Mononuclear cell (primary cell): ENCODE results near the gene SIGLEC6. TPM values are rescaled to one million over a fixed set of nuclear protein-coding genes. Genes with fewer than 3 reads are reported as not detected.

Experiments used
- H3K27me3 ChIP-seq: 2 replicates; pipeline ENCODE4 v1.6.0; 2011; ENCODE audit warnings: low read length, control low read depth; ENCODE audit not compliant: insufficient read depth
- H3K4me1 ChIP-seq: 2 replicates; pipeline ENCODE4 v1.5.1; 2011; ENCODE audit warnings: mild to moderate bottlenecking, low read length, control low read depth; ENCODE audit not compliant: insufficient read depth
- H3K4me3 ChIP-seq: 2 replicates; pipeline ENCODE4 v1.5.1; 2011; ENCODE audit warnings: mild to moderate bottlenecking, low read length, moderate library complexity
- H3K9me3 ChIP-seq: 2 replicates; pipeline ENCODE4 v1.5.1; 2011; ENCODE audit warnings: low read depth, mild to moderate bottlenecking, control low read depth, low read length
- total RNA-seq: library from RNA; depleted of rRNA; stranded (reverse); fragments of >200 nt; gene quantifications from one replicate; pipeline ENCODE4 v1.2.3, GENCODE V29; 2012

The SIGLEC6 gene
- total RNA-seq, result 0.84 TPM

- no peaks in the 10 kb centered on the region for H3K9me3 ChIP-seq
- no peak within 1 kb of the TSS for H3K4me3 ChIP-seq
- peaks cover 21% of the 10 kb centered on the region for H3K4me1 ChIP-seq
- peaks cover 6% of the 10 kb centered on the region for H3K27me3 ChIP-seq
These were observed at the start of gene SIGLEC6 for GRCh38 chr19:51531349-51532315. TSS of gene SIGLEC6 (minus strand) at chr19:51531670. CDS start at chr19:51531648, 22 bp downstream.

DNA sequence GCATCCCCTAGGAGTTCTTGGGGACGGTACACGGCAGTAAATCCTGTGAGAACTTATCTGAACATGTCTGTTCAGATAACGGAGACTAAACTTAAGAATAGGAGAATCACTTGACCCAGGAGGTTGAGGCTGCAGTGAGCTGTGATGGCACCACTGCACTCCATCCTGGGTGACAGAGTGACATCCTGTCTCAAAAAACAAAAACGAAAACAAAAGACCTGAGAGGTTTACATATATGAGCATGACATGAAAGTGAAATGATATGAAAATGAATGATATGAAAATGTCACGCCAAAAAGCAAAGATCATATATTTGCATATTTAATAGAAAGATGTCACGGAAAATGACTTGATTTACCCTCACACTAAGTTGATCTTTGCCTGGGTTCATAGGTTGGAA, 45.4 kb upstream of the SIGLEC6 start:
- Histone ChIP-seq H3K9me3 (no peaks in the 10 kb centered on the region), H3K4me1 (peaks cover 18% of the 10 kb centered on the region), H3K27me3 (no peaks in the 10 kb centered on the region), H3K4me3 (no peak overlapping the region)

DNA sequence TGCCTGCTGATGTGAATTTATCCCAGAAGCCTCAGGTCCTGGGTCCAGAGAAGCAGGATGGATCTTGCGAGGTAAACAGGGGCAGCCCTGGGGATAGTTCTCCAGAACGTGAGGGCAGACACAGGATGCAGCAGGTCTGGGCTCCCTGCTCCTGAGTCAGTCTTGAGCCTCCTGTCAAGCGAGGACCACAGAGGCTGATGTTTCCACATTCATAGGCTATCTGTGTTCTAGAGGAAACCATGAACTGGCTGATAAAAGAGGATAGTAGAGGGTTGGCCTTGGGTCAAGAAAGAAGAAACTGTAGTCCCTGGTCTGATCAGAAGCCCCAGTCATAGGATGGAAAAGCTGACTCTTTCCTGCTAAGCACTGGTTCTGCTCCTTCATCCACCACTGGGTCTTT, 41.9 kb upstream of the SIGLEC6 start:
- Histone ChIP-seq H3K4me3 (no peak overlapping the region), H3K4me1 (peaks cover 23% of the 10 kb centered on the region), H3K27me3 (no peaks in the 10 kb centered on the region), H3K9me3 (no peaks in the 10 kb centered on the region)

DNA sequence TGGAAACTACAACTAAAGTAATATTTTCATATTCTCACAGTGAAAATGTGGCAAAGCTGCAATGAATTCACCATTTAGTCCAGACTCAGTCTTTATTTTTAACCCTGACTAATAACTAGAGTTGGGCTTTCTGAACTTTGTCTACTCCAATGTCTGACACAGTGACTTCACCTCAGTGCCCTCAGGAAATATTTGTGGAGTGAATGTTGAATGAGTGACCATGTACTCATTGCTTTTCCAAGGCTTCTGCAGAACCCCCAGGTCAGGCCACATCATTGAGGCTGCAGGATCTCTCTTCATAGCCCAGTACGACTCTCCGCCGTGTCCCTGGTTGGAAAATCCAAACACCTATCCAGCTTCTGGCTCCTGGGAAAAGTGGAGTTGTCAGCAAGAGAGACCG, 41.4 kb upstream of the SIGLEC6 start:
- H3K9me3 ChIP-seq, result no peaks in the 10 kb centered on the region
- peaks cover 23% of the 10 kb centered on the region for H3K4me1 ChIP-seq
- H3K27me3 ChIP-seq, result no peaks in the 10 kb centered on the region
- no peak overlapping the region for H3K4me3 ChIP-seq

- Histone ChIP-seq H3K9me3 (no peaks in the 10 kb centered on the region), H3K27me3 (no peaks in the 10 kb centered on the region), H3K4me1 (peaks cover 23% of the 10 kb centered on the region), H3K4me3 (no peak overlapping the region)
These were observed 40.9 kb upstream of the SIGLEC6 start for GRCh38 chr19:51572410-51572809.

DNA sequence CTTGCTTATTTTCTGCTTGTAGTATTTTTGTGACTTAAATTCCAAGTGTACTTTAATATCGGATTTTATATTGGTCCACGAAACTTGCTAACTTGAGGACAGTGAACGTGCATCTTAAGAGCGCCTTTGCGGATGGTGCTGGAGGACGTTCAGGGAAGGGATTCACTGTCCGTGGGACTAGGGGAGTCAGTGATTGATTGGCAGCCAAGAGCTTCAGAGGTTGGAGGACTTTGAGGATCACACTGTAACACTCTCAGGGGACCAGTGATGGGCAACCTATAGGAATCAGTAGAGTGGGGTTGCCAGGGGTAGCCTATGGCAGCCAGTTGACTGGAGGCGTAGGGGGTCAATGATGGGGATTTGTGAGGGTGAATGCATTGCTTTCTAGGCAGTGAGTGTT, 40.1 kb upstream of the SIGLEC6 start:
- no peaks in the 10 kb centered on the region for H3K27me3 ChIP-seq
- no peaks in the 10 kb centered on the region for H3K9me3 ChIP-seq
- H3K4me3 ChIP-seq, result peak overlapping the region; percentile 74

GRCh38 chr19:51570962-51571575, 39.6 kb upstream of the SIGLEC6 start, which contains the start of gene ZNF175:
TSS of gene ZNF175 (plus strand) at chr19:51571283. CDS start at chr19:51573330, 2,047 bp downstream.
- Histone ChIP-seq H3K4me1 (peaks cover 23% of the 10 kb centered on the region), H3K27me3 (no peaks in the 10 kb centered on the region), H3K9me3 (no peaks in the 10 kb centered on the region), H3K4me3 (peak within 1 kb of the TSS; percentile 74)

More for the DNA sequence above, 40.1 kb upstream of the SIGLEC6 start:
- peaks cover 23% of the 10 kb centered on the region for H3K4me1 ChIP-seq

- Histone ChIP-seq H3K4me1 (peaks cover 36% of the 10 kb centered on the region), H3K27me3 (no peaks in the 10 kb centered on the region), H3K9me3 (no peaks in the 10 kb centered on the region), H3K4me3 (no peak overlapping the region)
These were observed 37.0 kb upstream of the SIGLEC6 start for GRCh38 chr19:51568456-51568855.

GRCh38 chr19:51567583-51567982, 36.1 kb upstream of the SIGLEC6 start:
- no peaks in the 10 kb centered on the region for H3K9me3 ChIP-seq
- peaks cover 28% of the 10 kb centered on the region for H3K4me1 ChIP-seq
- H3K4me3 ChIP-seq, result no peak overlapping the region
- no peaks in the 10 kb centered on the region for H3K27me3 ChIP-seq

GRCh38 chr19:51566489-51567100, 35.1 kb upstream of the SIGLEC6 start:
- Histone ChIP-seq H3K4me1 (peaks cover 18% of the 10 kb centered on the region), H3K4me3 (no peak overlapping the region), H3K9me3 (no peaks in the 10 kb centered on the region), H3K27me3 (no peaks in the 10 kb centered on the region)

DNA sequence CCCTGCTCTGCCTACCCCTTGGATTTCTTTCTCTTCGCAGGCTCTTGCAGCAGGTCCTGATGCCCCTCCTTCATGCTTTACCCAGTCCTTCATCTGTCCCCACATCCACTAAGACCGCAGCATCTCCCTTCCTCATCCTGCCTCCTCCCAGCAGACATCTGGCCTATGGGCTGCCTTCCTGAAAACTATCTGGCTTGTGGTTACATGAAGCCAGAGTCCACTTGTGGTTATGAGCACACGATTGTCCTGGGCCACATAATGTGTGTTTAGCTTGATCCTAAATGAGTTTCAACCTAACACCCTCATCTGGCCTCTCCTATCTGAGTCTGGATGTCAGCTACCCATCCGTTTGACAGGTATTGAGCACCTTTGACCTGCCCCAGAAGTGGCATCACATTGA, 34.1 kb upstream of the SIGLEC6 start:
- H3K4me3 ChIP-seq, result no peak overlapping the region
- peaks cover 16% of the 10 kb centered on the region for H3K4me1 ChIP-seq
- no peaks in the 10 kb centered on the region for H3K9me3 ChIP-seq
- no peaks in the 10 kb centered on the region for H3K27me3 ChIP-seq

DNA sequence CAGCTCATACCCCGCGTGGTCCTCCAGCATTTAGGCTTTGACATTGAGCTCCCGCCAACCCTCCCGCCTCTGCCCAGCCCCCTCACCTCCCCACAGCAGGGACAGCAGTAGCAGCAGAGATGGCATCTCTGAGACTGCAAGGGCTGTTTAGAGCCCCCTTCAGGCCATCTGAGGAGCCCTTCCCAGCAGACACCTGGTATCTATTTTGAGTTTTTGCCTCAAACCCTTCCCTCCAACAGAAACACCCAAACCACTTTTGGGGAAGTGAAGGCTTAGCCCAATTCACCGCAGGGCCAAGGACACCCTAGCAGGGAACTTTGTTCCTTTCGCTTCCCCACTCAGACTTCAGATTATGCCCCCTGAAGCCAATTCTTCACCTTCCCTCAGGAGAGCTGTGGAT, 33.3 kb upstream of the SIGLEC6 start:
- Histone ChIP-seq H3K4me3 (no peak overlapping the region), H3K4me1 (peaks cover 16% of the 10 kb centered on the region), H3K27me3 (peaks cover 3% of the 10 kb centered on the region), H3K9me3 (no peaks in the 10 kb centered on the region)

GRCh38 chr19:51560339-51560738, 28.9 kb upstream of the SIGLEC6 start:
- no peak overlapping the region for H3K4me3 ChIP-seq
- H3K4me1 ChIP-seq, result peaks cover 19% of the 10 kb centered on the region
- no peaks in the 10 kb centered on the region for H3K9me3 ChIP-seq
- peaks cover 11% of the 10 kb centered on the region for H3K27me3 ChIP-seq

DNA sequence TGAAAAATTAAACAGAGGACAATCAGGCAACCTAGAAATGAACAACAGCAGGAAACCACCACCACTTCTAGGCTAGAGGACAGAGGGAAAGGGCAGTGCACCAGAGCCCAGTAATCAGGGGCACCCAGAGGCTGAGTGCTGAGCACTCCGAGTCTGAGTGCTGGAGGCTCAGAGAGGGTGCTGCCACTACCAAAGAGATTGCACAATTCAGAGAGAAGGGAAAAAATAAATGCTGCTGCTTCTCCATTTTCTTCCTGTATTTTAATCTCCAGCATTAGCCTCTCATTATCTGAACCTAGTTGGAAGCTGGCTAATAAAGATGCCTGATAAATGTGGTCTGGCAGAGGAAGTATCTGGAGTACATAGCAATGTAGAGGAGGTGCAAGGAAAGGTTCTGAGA, 27.8 kb upstream of the SIGLEC6 start:
- no peak overlapping the region for H3K4me3 ChIP-seq
- peaks cover 8% of the 10 kb centered on the region for H3K4me1 ChIP-seq
- H3K9me3 ChIP-seq, result no peaks in the 10 kb centered on the region
- H3K27me3 ChIP-seq, result peaks cover 20% of the 10 kb centered on the region
